GM18508 (cell line): ENCODE data around the gene NT5DC4.

ENCODE experiments used
- ATAC-seq: cut with Tn5 transposase; IDR thresholded peaks from one replicate; pipeline ENCODE4 v1.9.1; 2021; ENCODE audit warnings: moderate number of reproducible peaks; ENCODE audit not compliant: insufficient read depth, unreplicated experiment

NT5DC4 gene

DNA sequence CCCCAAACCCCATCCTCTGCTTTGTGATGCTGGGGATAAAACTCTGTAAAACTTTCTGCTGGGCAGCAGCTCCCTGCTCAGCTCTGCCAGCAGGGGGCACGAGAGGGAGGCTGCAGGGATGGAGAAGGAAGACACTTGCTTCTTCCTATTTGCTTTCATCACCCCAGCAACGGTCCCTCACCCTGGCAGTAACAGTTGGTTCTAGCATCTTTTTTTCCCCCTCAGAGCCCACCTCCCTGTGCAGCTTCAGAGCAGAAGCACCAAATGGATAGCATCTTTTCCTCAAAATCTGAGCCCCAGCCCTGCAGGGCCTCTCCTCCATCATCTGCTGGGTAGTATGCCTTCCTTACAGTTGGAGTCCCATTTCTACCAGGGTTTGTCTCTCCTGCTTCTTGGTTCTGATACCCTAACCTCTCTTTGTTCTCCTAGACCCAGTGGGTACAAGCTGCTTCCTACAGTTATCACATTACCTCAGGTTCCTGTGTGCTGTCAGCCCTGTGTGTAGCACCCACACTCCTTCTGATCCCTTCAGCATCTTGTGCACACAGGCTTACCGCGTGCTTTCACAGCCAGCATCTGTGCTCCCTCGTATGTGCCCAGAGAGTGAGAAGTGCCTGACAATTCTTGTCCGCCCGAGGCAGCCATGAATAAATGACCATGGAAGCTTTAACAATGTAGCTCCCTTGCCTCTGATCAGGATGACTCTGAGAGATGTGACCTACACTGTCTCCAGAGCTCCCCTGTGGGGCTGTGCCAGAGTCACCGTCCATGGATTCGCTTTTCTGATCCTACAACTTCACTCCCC is 29.1 kb downstream of the NT5DC4 start:
- ATAC-seq = no peak

DNA sequence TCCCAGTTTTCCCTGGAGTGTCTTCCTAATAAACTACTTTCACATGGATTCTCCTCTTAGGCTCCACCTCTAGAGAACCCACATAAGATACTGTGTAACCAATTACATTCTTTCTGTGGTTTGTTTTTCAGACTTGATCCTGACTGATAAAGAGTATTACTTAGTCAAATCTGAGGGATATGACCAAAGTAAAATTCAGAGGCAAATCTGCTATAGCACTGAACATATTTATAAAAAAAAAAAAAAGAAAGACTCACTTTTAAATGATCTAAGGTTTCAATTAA is 29.7 kb downstream of the NT5DC4 start:
- no peak for ATAC-seq

DNA sequence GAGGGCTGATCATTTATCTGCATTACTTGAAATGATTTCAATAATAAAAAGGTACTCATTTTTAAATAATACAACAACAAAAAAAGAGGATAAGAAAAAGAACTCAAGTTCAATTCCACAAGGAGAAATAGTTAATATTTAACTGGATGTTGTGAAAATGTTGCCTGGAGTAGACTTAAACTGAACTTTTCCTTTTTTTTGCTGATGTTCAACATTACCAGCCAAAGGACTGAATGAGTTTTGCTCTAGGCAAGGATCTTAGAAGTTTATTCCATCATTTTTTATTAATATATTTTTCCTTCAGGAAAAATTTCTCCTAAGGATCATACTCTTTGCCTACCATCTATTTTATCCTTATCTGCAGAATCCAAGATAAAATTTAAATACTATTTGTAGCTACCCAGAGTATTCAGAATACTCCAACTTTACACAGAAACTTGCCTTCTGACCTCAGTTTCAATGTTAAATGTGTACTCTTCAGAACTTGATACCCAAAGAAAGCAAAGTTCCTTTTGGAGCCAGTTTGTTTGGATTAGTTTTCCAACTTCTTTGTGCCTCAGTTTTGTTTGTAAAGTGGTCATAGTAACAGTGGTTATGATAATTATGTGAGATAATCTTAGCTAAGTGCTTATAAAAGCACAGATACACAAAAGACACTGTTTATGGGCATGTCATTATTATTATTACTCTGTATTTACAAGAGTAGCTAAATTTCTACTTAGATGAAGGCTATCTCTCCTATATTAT is 30.8 kb downstream of the NT5DC4 start:
- no peak for ATAC-seq

DNA sequence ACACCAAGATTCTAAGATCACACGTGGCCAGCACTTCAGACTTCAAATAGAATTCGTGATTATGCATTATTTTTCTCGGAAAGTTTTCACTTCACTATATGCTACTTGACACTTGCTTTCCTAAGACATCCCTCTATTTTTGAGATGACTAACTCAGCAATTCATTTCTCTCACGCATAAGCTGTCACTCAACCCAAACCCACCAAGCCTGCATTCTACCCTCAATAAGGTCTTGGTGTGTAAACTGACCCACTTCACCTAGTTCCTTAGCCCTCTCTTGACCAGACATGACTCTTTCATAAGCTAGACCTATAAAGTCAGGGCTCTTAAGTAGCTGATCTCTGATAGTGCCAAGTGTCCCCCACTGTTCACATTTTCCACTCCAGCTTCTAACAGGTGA is 31.8 kb downstream of the NT5DC4 start:
- ATAC-seq = no peak

DNA sequence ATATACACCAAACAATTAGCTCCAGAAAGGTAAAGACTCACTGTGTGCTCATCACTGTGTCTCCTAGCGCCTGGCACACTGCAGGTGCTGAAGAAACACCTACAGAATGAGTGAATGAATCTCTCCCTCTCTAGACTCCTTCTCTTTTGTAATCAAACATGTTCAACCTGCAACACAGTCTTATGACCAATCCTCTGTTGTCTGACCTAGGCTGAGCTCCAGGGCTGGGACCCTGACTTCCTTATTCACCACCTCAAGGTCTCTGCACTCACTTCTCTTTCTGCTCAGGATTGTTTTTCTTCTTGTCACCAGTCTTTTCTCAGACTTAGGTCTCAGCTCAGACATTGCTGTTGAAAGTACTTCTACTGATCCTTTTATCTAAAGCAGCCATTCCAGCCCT is 33.7 kb downstream of the NT5DC4 start:
- ATAC-seq = no peak

DNA sequence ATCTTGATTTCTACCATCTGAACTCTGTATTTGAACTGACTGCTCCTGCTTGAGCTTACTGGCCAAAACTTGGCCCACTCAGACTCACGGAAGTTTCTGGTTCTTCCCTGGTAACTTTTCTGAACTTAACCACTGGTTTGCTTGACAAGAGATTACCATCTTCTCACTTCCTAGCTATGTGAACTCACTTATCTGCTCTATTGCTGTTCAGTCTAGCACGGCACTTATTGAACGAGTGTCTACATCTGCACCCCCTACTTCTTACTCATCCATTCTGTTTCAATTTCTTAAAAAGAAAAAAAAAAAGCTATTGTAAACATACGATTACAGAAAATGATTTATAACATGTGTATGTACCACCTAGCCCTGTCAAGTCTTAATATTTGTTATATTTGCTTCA is 34.6 kb downstream of the NT5DC4 start:
- no peak for ATAC-seq

DNA sequence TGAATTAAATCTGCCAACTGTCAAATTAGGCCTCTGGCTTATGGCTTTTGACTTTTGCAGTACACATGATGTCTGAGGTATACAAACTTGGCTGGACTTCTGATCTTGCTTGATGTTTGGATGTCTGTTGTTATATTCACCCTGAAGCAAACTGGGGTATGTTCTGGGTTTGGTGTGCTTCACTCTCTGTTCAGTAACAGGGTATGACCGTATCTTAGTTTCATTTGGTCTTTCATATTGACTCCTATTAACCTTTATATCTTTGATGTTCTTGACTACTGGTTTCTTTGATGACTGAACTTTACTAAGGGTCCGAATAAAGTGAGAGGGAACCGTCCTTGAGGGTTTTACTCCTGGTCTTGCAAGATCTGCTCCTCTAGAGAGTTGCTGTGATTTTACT is 35.4 kb downstream of the NT5DC4 start:
- no peak for ATAC-seq

DNA sequence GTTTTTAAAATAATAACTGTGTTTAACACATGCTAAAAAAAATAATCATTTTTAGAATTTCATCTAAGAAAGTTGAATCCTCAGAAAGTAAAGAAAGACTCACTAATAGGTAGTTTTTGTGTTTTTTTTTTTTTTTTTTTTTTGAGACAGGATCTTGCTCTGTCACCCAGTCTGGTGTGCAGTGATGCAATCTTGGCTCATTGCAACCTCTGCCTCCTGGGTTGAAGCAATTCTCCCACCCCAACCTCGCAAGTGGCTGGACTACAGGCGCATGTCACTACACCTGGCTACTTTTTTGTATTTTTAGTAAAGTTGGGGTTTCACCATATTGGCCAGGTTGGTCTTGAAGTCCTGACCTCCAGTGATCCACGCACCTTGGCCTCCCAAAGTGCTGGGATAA is 36.4 kb downstream of the NT5DC4 start:
- no peak for ATAC-seq

DNA sequence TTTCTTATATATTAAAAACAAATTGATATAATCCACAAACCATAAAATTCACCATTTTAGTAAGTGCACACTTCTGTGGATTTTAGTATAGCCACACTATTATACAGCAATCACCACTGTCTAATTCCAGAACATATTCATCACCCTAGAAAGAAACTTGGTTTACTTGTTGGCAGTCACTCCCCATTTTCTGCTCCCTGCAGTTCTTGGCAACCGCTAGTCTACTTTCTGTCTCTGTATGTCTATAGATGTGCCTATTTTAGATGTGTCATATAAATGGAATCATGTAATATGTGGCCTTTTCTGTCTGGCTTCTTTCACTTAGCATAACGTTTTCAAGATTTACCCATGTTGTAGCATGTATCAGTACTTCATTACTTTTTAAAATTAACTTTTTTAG is 37.9 kb downstream of the NT5DC4 start:
- no peak for ATAC-seq

DNA sequence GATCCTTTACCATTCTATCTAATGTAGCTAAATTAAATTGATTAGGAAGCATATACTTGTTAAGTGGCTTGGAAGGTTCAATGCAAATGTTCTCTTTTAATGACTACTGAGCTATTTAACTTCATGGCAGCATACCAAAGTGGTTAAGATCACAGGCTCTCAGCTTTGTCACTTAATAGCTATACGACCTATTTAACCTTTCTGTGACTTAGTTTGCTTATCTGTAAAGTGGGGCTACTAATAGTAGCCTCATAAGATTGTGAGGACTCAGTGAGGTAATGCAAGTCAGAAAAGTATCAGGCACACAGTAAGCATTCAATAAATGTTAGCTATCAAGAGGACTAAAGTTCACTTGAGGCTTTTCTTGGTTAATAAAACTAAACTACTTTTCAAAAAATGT is 39.3 kb downstream of the NT5DC4 start:
- ATAC-seq = no peak

DNA sequence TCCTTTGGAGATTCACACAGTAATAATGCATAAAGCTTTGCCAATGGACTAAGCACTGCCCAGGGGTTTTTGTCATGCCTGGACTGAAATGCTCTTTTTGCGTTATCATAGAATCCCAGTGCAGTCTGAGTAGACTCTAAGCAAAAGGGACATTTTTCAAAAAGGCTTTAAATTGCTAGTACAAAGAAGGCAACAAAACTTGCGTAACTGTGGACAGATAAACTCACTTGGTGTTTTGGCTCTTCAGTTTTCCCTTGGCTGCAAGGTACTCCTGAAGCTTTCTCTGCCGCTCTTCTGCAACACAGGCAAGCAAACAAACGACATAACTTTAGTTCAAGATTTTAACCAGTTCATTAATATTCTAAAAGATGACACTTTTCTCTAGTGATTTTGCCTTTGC is 41.5 kb downstream of the NT5DC4 start:
- ATAC-seq = no peak

DNA sequence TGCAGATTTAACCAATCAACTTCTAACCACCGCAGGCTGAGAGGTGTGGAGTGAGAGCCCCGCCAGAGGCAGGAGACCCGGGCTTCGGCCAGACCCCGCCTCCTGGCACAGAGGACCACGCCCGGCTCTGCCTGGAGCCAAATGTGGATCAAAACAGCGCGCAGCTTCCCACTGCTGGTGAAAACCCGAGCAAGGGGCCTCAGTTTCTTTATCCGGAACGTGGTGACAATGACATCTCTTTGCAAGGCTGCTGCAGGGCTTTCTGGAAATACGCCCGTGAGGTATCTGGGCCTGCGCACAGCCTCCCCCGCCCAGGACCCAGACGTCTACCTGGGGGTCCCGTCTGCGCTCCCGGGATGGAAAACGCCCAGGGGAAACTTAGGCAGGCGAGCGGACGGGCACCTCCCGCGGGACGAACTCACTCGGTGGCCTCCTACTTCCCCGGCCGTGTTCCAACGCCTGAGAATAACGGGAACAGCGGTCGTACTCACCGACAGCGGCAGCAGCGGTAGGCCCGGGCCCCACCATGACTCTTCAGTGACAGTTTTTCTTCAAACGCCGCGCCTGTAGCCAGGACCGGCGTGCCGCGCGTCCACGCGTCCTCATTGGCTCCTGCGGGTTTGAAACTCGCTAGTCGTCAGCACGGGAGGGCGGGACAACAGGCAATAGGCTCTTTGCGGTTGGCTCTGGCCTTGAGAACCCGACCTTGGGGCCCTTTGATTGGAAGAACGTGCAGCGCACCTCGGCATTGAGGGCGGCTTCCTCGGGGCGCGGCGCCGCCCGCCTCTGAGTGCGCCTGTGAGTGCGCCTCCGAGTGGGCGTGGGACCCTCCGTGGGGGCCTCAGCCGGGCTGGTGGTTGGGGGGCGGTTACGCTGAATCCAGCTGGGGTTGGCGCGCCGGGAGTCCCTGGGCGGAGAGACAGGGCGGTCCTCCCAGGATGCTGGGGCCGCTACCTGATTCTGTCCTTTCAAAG is 43.5 kb downstream of the NT5DC4 start, which contains the start of gene CKAP2L:
CKAP2L (minus strand) TSS at position 539 of the 974 bp plus-strand sequence; CDS start at position 528, 11 bp downstream.
- ATAC-seq = peak; percentile 92

DNA sequence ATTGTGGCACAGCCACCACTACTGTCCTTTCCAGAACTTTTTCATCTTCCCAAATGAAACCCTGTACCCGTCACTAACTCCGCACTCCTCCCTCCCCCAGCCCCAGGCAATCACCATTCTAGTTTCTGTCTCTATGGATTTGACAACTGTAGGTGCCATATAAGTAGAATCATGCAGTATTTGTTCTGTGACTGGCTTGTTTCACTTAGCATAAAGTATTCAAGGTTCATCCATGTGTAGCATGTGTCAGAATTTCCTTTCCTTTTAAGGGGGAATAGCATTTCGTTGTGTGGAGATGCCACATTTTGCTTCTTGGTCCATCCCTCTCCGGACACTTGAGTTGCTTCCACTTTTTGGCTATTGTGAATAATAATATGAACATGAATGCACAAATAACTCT is 44.4 kb downstream of the NT5DC4 start:
- ATAC-seq = no peak

DNA sequence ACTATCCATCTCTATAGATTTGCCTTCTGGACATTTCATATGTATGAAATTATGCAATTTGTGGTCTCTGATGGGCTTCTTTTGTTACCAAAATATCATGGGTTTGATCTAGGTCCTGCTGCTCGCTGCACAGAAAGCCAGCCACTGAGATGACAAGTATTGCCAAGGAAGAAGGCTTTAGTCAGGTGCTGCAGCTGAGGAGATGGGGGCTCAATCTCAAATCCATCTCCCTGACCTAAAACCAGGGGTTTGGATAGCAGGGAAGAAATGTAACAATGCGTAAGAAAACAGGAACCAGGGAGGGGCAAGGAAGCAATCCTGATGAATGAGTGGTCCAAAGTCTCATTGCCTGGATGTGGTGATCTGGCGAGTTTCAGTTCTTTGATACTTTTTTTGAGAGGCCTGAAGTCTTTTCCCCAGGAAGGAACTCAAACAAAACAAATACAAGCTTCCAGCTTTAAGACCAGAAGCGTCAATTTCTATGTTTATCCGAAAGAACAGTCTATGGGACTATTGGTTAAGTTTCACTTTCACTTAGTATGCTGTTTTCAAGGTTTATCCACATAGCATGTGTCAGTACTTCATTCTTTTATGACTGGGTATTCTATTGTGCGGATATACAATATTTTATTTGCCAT is 47.0 kb downstream of the NT5DC4 start:
- ATAC-seq = no peak

DNA sequence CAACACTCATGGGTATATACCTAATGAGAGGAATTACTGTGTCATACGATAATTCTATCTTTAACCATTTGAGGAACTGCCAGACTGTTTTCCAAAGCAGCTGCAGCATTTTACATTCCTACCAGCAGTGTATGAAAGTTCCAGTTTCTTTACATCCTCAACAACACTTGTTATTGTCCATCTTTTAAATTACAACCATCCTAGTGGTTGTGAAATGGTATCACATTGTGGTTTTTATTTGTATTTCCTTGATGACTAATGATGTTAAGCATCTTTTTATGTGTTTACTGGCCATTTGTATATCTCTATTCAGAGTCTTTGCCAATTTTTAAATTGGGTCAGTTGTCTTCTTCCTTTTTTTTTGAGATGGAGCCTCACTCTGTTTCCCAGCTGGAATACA is 47.6 kb downstream of the NT5DC4 start:
- ATAC-seq = no peak

DNA sequence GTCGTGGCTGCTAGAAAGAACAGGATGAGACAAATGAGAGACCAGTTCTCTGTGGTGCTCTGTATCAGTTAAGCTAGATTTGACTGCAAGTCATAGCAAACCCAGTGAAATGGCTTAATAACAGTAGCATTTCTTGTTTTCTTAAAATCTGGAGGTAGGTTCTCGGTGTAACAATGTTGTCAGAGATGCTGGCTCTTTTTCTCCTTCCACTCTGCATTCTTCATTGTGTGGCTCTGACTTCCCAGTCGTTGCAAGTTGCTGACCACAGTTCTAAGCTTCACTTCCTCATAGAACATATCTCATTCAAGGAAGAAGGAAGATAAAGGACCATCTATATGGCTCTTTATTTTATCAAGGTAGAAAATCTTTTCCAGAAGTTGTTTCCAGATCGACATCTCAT is 51.5 kb downstream of the NT5DC4 start:
- ATAC-seq = no peak

DNA sequence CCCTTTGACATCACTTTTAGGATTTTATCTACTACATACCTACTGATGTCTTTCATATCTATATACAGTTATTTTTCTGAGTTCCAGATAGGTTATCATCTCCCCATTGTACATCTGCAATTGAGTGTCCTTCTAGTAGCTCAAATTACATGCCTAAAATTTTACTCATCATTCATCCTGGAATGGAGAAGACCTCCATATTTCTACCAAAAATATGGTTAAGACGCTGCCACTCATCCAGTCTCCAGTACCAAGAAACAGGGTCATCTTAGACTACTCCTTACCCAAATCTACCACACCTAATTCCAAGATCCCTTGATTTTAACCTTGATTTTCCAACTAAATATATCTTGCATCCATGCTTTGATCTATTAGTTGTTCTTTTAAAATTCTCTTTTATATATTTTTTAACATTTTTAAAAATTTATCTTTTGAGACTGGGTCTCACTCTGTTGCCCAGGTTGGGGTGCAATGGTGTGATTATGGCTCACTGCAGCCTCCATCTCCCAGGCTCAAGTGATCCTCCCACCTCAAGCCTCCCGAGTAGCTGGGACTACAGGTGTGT is 52.2 kb downstream of the NT5DC4 start:
- no peak for ATAC-seq

DNA sequence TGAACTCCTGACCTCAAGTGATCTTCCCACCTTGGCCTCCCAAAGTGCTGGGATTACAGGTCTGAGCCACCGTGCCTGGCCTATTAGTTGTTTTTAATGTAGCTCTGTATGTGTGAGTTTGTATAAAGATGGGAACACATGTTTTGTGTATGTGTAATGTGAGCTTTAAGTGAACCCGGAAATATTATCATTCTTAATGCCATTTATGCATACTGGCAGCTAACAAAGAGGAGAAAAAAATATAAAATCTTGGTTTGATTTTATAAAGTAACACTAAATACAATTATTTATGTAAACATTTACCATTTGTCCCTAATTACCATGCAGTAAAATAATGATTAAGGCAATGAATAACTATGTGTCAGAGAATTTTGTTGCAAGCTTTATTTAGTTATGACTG is 52.7 kb downstream of the NT5DC4 start:
- no peak for ATAC-seq

DNA sequence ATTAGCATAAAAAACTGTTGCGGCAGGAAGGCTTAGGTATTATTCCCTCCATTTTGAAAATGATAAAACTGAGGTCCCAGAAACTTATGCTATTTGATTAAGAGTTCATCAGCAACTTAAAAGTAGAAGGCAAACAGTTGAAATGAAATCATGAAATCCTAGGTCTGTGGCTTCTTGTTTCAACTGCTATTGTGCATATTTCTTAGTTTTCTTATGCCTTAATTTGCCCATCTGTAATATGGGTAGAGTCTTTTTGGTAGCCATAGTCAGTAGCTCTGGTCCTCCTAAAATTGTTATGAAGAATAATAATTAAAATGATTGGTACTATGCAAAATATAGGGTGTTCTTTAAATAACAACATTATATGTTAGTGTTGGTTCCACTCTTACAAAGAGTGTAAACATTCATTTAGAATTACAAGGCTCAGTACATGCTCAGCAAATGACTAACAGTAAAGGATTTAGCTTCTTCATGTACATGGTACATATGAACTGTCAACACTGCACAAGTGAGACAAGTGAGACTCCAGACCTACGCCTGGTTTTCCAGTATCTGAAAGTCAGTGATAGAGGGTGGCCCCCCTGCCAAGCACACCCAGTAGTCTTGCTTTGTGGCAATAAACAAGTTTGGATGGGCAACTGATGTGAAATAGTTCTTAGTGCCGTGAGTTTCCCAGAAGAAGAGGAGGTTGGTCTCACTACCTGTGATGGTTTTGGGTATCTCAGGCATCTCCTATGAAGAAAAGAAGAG is 53.9 kb downstream of the NT5DC4 start:
- no peak for ATAC-seq
